HL-60 (cell line): ENCODE results near the gene MED26.

ENCODE experiments used
- GABPA ChIP-seq: IDR thresholded peaks from 2 replicates; pipeline ENCODE4 v1.6.1; 2012; ENCODE audit warnings: low read depth
- POLR2AphosphoS5 ChIP-seq: IDR thresholded peaks from 2 replicates; pipeline ENCODE4 v1.6.1; 2012; ENCODE audit warnings: low read depth
- TF ChIP-seq, protein P1 (sequence below): IDR thresholded peaks from one replicate; pipeline ENCODE4 v1.5.1; 2011; ENCODE audit warnings: low read length, control low read depth, inconsistent platforms; ENCODE audit not compliant: insufficient read depth
- TF ChIP-seq, protein P2 (sequence below): IDR thresholded peaks from 2 replicates; pipeline ENCODE4 v1.6.1; 2012; ENCODE audit warnings: low read depth; ENCODE audit not compliant: insufficient replicate concordance

DNA sequence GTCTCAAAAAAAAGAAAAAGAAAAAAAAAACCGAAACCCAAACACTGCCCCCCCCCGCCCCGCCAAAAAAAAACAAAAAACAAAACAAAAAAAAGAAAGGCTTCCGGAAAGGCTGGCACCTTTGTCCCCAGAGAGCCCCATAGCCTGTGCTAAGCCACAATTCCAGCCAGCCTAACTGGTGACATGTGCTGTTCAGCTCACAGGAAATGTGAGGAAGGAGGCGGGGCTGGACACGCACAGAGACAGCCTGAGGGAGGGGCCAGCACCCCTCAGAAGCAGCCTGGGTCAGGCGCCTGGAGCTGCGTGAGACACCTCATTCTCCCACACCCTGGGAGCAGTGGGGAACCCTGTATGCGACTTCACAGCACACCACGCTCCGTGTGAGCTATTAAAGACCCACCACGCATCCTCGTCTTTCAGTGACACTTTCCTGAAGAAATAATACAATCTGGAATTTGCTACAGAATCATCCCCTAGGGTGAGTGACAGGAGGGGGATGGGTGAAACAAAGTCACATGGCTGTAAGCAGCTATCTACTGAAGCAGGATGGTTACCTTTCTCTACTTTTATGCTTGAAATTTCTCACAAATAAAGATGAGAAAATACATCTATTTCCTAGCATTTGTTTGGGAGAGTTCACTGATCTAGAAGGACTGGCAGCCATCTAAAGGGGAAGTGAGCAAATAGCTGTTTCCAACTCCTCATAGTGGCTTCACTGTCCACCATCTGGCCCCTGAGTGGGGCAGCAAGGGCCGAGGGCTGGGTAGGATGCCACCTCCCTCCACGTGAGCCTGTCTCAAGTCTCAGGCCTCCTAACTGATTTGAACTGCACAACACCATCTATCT lies 43.5 kb downstream of the MED26 start:
- TF ChIP-seq, protein P1, sequence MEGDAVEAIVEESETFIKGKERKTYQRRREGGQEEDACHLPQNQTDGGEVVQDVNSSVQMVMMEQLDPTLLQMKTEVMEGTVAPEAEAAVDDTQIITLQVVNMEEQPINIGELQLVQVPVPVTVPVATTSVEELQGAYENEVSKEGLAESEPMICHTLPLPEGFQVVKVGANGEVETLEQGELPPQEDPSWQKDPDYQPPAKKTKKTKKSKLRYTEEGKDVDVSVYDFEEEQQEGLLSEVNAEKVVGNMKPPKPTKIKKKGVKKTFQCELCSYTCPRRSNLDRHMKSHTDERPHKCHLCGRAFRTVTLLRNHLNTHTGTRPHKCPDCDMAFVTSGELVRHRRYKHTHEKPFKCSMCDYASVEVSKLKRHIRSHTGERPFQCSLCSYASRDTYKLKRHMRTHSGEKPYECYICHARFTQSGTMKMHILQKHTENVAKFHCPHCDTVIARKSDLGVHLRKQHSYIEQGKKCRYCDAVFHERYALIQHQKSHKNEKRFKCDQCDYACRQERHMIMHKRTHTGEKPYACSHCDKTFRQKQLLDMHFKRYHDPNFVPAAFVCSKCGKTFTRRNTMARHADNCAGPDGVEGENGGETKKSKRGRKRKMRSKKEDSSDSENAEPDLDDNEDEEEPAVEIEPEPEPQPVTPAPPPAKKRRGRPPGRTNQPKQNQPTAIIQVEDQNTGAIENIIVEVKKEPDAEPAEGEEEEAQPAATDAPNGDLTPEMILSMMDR, result no peak
- TF ChIP-seq, protein P2, sequence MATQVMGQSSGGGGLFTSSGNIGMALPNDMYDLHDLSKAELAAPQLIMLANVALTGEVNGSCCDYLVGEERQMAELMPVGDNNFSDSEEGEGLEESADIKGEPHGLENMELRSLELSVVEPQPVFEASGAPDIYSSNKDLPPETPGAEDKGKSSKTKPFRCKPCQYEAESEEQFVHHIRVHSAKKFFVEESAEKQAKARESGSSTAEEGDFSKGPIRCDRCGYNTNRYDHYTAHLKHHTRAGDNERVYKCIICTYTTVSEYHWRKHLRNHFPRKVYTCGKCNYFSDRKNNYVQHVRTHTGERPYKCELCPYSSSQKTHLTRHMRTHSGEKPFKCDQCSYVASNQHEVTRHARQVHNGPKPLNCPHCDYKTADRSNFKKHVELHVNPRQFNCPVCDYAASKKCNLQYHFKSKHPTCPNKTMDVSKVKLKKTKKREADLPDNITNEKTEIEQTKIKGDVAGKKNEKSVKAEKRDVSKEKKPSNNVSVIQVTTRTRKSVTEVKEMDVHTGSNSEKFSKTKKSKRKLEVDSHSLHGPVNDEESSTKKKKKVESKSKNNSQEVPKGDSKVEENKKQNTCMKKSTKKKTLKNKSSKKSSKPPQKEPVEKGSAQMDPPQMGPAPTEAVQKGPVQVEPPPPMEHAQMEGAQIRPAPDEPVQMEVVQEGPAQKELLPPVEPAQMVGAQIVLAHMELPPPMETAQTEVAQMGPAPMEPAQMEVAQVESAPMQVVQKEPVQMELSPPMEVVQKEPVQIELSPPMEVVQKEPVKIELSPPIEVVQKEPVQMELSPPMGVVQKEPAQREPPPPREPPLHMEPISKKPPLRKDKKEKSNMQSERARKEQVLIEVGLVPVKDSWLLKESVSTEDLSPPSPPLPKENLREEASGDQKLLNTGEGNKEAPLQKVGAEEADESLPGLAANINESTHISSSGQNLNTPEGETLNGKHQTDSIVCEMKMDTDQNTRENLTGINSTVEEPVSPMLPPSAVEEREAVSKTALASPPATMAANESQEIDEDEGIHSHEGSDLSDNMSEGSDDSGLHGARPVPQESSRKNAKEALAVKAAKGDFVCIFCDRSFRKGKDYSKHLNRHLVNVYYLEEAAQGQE, result no peak
- TF ChIP-seq POLR2AphosphoS5, result peak; percentile 37; the same call in 1 of the 2 replicates
- no peak for TF ChIP-seq GABPA
